Erythroblast (primary cell): ENCODE data around the gene SHMT2.

ENCODE experiments used
- GATA1 ChIP-seq: IDR thresholded peaks from 2 replicates; pipeline ENCODE4 v1.6.1; 2011; ENCODE audit warnings: low read depth, mild to moderate bottlenecking, control low read depth, low read length, moderate library complexity
- POLR2A ChIP-seq: IDR thresholded peaks from 2 replicates; pipeline ENCODE4 v1.6.1; 2011; ENCODE audit warnings: mild to moderate bottlenecking, low read length

- TF ChIP-seq POLR2A (no peak), GATA1 (no peak)
These were observed 21.0 kb downstream of the SHMT2 start for GRCh38 chr12:57250541-57250940.
